ENCODE results near the gene FECH.
"Not testable (repeated sequence)": the region's sequence is repeated elsewhere in the genome, so short reads cannot be mapped to it uniquely, and the experiment has no call there.

The FECH gene

GRCh38 chr18:57538614-57539013 is 47.9 kb downstream of the FECH start:
- Histone ChIP-seq H3K4me3 (no peak overlapping the region), H3K27ac (no peak overlapping the region)

GRCh38 chr18:57534511-57534909 is 52.0 kb downstream of the FECH start:
- Histone ChIP-seq H3K4me3 (no peak overlapping the region), H3K27ac (no peak overlapping the region)

- Histone ChIP-seq H3K27ac (no peak overlapping the region), H3K4me3 (no peak overlapping the region)
Observed at GRCh38 chr18:57533868-57534510, 52.5 kb downstream of the FECH start.

GRCh38 chr18:57533006-57533867 is 53.3 kb downstream of the FECH start:
- Histone ChIP-seq H3K4me3 (no peak overlapping the region), H3K27ac (no peak overlapping the region)

GRCh38 chr18:57529151-57529550 is 57.4 kb downstream of the FECH start:
- H3K27ac ChIP-seq: no peak overlapping the region
- no peak overlapping the region for H3K4me3 ChIP-seq

- Histone ChIP-seq H3K27ac (no peak overlapping the region), H3K4me3 (no peak overlapping the region)
Observed at GRCh38 chr18:57527556-57528229, 58.8 kb downstream of the FECH start.

GRCh38 chr18:57523171-57523956 is 63.1 kb downstream of the FECH start:
- Histone ChIP-seq H3K27ac (peak overlapping the region in 1 of 21 experiments; percentile 33), H3K4me3 (no peak overlapping the region)

GRCh38 chr18:57522348-57522747 is 64.2 kb downstream of the FECH start:
- H3K4me3 ChIP-seq, H3K27ac ChIP-seq: not testable (repeated sequence)

- Histone ChIP-seq H3K4me3 (no peak overlapping the region), H3K27ac (no peak overlapping the region)
Observed at GRCh38 chr18:57519668-57520424, 66.7 kb downstream of the FECH start.

- H3K4me3 ChIP-seq: no peak overlapping the region
- H3K27ac ChIP-seq: no peak overlapping the region
Observed at GRCh38 chr18:57518533-57518932, 68.0 kb downstream of the FECH start.

GRCh38 chr18:57516056-57516455 is 70.4 kb downstream of the FECH start:
- Histone ChIP-seq H3K27ac (no peak overlapping the region), H3K4me3 (no peak overlapping the region)

- Histone ChIP-seq H3K4me3 (no peak overlapping the region), H3K27ac (no peak overlapping the region)
Observed at GRCh38 chr18:57505231-57505630, 81.3 kb downstream of the FECH start.

- Histone ChIP-seq H3K27ac (no peak overlapping the region), H3K4me3 (no peak overlapping the region)
Observed at GRCh38 chr18:57502624-57503023, 83.9 kb downstream of the FECH start.

GRCh38 chr18:57498682-57499256 is 87.7 kb downstream of the FECH start:
- no peak overlapping the region for H3K27ac ChIP-seq

More at GRCh38 chr18:57498682-57499256, 87.7 kb downstream of the FECH start:
- H3K4me3 ChIP-seq: no peak overlapping the region

Measured in skin epidermis (tissue), 12 donors.